ENCODE results near the gene ATG2A.

DNA sequence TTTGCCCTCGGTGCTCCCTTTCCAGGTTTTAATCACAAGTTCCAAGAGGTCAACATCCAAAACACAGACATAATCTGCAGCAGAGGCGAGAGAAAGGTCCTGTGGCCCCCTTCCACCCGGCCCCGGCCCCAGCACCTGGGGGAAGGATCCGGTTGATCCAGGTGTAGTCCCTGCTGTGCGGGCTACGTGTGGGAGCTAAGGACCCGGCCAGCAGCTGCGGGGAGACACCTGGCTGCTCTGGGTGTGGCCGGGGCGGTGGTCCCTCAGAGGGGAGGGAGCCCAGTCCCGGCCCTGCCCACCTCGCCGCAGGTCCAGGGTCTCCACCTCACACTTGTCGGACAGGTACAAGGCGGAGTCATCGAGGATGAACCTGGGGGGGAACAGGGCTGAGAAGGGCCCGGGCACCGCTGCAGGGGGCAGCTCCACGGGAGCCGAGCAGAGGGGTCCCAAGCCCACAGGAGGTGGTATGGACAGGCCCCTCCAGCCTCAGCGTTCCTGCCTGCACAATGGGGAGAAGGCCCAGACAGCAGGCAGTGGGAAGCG lies 13.6 kb downstream of the ATG2A start:
- TF ChIP-seq, protein P1, sequence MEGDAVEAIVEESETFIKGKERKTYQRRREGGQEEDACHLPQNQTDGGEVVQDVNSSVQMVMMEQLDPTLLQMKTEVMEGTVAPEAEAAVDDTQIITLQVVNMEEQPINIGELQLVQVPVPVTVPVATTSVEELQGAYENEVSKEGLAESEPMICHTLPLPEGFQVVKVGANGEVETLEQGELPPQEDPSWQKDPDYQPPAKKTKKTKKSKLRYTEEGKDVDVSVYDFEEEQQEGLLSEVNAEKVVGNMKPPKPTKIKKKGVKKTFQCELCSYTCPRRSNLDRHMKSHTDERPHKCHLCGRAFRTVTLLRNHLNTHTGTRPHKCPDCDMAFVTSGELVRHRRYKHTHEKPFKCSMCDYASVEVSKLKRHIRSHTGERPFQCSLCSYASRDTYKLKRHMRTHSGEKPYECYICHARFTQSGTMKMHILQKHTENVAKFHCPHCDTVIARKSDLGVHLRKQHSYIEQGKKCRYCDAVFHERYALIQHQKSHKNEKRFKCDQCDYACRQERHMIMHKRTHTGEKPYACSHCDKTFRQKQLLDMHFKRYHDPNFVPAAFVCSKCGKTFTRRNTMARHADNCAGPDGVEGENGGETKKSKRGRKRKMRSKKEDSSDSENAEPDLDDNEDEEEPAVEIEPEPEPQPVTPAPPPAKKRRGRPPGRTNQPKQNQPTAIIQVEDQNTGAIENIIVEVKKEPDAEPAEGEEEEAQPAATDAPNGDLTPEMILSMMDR (IDR thresholded peaks at IDR 0.05 in 2 of 3, conservative IDR thresholded peaks at IDR 0.05 in 1 of 3; ENCODE audit: borderline replicate concordance in 1 of 3, insufficient read depth in 1 of 3, low read depth in 2 of 3, low read length in 2 of 3) = no peak
- TF ChIP-seq EZH2 (IDR thresholded peaks at IDR 0.05) (no peak), POLR2A (IDR thresholded peaks at IDR 0.05; ENCODE audit: borderline replicate concordance, extremely low read depth, insufficient read depth, insufficient read length) (no peak), ZNF274 (IDR thresholded peaks at IDR 0.05; ENCODE audit: low read depth, low read length) (no peak), MAX (IDR thresholded peaks at IDR 0.05) (no peak), SIN3A (IDR thresholded peaks at IDR 0.05; ENCODE audit: low read depth) (no peak), EZH2phosphoT487 (IDR thresholded peaks at IDR 0.05; ENCODE audit: borderline replicate concordance) (no peak), YY1 (IDR thresholded peaks at IDR 0.05; ENCODE audit: extremely low read depth, insufficient replicate concordance, low read depth, low read length) (no peak)
- TF ChIP-seq, protein P2, sequence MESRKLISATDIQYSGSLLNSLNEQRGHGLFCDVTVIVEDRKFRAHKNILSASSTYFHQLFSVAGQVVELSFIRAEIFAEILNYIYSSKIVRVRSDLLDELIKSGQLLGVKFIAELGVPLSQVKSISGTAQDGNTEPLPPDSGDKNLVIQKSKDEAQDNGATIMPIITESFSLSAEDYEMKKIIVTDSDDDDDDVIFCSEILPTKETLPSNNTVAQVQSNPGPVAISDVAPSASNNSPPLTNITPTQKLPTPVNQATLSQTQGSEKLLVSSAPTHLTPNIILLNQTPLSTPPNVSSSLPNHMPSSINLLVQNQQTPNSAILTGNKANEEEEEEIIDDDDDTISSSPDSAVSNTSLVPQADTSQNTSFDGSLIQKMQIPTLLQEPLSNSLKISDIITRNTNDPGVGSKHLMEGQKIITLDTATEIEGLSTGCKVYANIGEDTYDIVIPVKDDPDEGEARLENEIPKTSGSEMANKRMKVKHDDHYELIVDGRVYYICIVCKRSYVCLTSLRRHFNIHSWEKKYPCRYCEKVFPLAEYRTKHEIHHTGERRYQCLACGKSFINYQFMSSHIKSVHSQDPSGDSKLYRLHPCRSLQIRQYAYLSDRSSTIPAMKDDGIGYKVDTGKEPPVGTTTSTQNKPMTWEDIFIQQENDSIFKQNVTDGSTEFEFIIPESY (IDR thresholded peaks at IDR 0.05; ENCODE audit: extremely low read depth, insufficient replicate concordance, low read length) = no peak
- TF ChIP-seq, protein P3, sequence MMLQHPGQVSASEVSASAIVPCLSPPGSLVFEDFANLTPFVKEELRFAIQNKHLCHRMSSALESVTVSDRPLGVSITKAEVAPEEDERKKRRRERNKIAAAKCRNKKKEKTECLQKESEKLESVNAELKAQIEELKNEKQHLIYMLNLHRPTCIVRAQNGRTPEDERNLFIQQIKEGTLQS (IDR thresholded peaks at IDR 0.05) = no peak

All from HCT116 (cell line).